ENCODE results near the gene TMEM174. TPM values are rescaled to one million over a fixed set of nuclear protein-coding genes. Genes with fewer than 3 reads are reported as not detected.

TMEM174 gene
- total and polyA plus RNA-seq, 2 of the 4 experiments (the other 2 are of a cell fraction): not detected

GRCh38 chr5:73129143-73129542 lies 43.9 kb upstream of the TMEM174 start:
- no peaks in the 10 kb centered on the region; the same call in 1 of the 2 replicates for H3K27me3 ChIP-seq (ENCODE audit: control insufficient read depth, insufficient read depth, low read length)
- H3K56ac ChIP-seq (ENCODE audit: extremely low read depth, insufficient read depth, low read length): no peak overlapping the region
- no peak overlapping the region for H4K91ac ChIP-seq (ENCODE audit: insufficient read depth, low read depth, low read length)
- ChIA-PET POLR2A (ENCODE audit: unreplicated experiment) (no interaction called here), CTCF (no interaction called here)
- H4K20me1 ChIP-seq (ENCODE audit: insufficient read depth, low read length): no peaks in the 10 kb centered on the region
- no peak for TF ChIP-seq MAFK (IDR thresholded peaks at IDR 0.05; ENCODE audit: low read depth, low read length)
- TF ChIP-seq CEBPB (IDR thresholded peaks at IDR 0.05; ENCODE audit: low read depth, low read length): no peak
- TF ChIP-seq RAD21 (IDR thresholded peaks at IDR 0.05; ENCODE audit: low read length): no peak
- no peak for TF ChIP-seq FOS (IDR thresholded peaks at IDR 0.05; ENCODE audit: low read depth, low read length)
- TF ChIP-seq MXI1 (IDR thresholded peaks at IDR 0.05; ENCODE audit: borderline replicate concordance, low read depth, low read length): no peak
- no peak for TF ChIP-seq ELK1 (IDR thresholded peaks at IDR 0.05; ENCODE audit: borderline replicate concordance, low read depth, low read length)
- no peak for TF ChIP-seq CHD1 (IDR thresholded peaks at IDR 0.05; ENCODE audit: low read depth, low read length)
- TF ChIP-seq POLR2A (IDR thresholded peaks at IDR 0.05; ENCODE audit: low read depth, low read length): no peak
- TF ChIP-seq RFX5 (IDR thresholded peaks at IDR 0.05; ENCODE audit: low read depth, low read length): no peak
- TF ChIP-seq BHLHE40 (IDR thresholded peaks at IDR 0.05; ENCODE audit: low read depth, low read length): no peak
- TF ChIP-seq SMC3 (IDR thresholded peaks at IDR 0.05; ENCODE audit: low read depth, low read length): no peak
- no peak for TF ChIP-seq NFE2L2 (IDR thresholded peaks at IDR 0.05; ENCODE audit: low read depth, low read length)
- TF ChIP-seq USF2 (IDR thresholded peaks at IDR 0.05; ENCODE audit: low read depth, low read length): no peak
- TF ChIP-seq, protein P1, sequence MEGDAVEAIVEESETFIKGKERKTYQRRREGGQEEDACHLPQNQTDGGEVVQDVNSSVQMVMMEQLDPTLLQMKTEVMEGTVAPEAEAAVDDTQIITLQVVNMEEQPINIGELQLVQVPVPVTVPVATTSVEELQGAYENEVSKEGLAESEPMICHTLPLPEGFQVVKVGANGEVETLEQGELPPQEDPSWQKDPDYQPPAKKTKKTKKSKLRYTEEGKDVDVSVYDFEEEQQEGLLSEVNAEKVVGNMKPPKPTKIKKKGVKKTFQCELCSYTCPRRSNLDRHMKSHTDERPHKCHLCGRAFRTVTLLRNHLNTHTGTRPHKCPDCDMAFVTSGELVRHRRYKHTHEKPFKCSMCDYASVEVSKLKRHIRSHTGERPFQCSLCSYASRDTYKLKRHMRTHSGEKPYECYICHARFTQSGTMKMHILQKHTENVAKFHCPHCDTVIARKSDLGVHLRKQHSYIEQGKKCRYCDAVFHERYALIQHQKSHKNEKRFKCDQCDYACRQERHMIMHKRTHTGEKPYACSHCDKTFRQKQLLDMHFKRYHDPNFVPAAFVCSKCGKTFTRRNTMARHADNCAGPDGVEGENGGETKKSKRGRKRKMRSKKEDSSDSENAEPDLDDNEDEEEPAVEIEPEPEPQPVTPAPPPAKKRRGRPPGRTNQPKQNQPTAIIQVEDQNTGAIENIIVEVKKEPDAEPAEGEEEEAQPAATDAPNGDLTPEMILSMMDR (conservative IDR thresholded peaks at IDR 0.05; ENCODE audit: low read depth, low read length): no peak
- no peaks in the 10 kb centered on the region for H3K9me3 ChIP-seq (ENCODE audit: control insufficient read depth, insufficient read depth, low read length)
- DNase-seq (no peak), ATAC-seq (ENCODE audit: low read depth) (no peak)
- H3K14ac ChIP-seq (replicated peaks; ENCODE audit: low read depth, low read length): no peak overlapping the region
- H3K18ac ChIP-seq (ENCODE audit: low read depth, low read length): no peak overlapping the region
- no peak overlapping the region for H2AK9ac ChIP-seq (replicated peaks; ENCODE audit: low read depth, low read length, poor library complexity)
- dilution Hi-C loops (cut with HindIII; ENCODE audit: low sequenced_read_pairs, unreplicated experiment) (no loop called here), in situ Hi-C loops (cut with MboI; ENCODE audit: low sequenced_read_pairs) (no loop called here), intact Hi-C loops (cut with micrococcal nuclease) (no loop called here)
- no peaks in the 10 kb centered on the region for H3K9me1 ChIP-seq (ENCODE audit: insufficient read depth, low read length)
- H4K5ac ChIP-seq (ENCODE audit: low read depth, low read length): no peak overlapping the region
- H3K4me1 ChIP-seq (ENCODE audit: control insufficient read depth, insufficient read depth, low read length): no peaks in the 10 kb centered on the region
- no peak overlapping the region for H3K4ac ChIP-seq (ENCODE audit: low read depth, low read length)
- no peak overlapping the region for H2BK15ac ChIP-seq (ENCODE audit: low read depth, low read length)
- no peak overlapping the region for H2AK5ac ChIP-seq (ENCODE audit: low read depth, low read length)
- no peak overlapping the region for H3K4me2 ChIP-seq (ENCODE audit: low read depth, low read length)
- H3K4me3 ChIP-seq (ENCODE audit: insufficient read depth, low read depth, low read length): no peak overlapping the region
- no peak overlapping the region for H4K8ac ChIP-seq (ENCODE audit: low read depth in 2 of 2, low read length in 2 of 2)
- no peak overlapping the region for H3K23ac ChIP-seq (ENCODE audit: low read depth, low read length)
- H2AFZ ChIP-seq (replicated peaks; ENCODE audit: low read length, poor library complexity): no peak overlapping the region
- no peak overlapping the region for H2BK20ac ChIP-seq (ENCODE audit: low read depth, low read length)
- BruUV-seq (replicated peaks): no TSS peak
- H3K36me3 ChIP-seq (ENCODE audit: control insufficient read depth, insufficient read depth, low read length): no peaks in the 10 kb centered on the region
- H3K9ac ChIP-seq (ENCODE audit: low read depth, low read length): no peak overlapping the region
- no peaks in the 10 kb centered on the region for H3K79me1 ChIP-seq (ENCODE audit: low read depth in 1 of 2, low read length in 2 of 2)
- 86% methylated on average over 1 of the region's 5 CpGs; no CpG with 5 or more reads in 1 of the 2 experiments for WGBS, 2 experiments (ENCODE audit: extremely low coverage in 2 of 2, insufficient read length in 1 of 2)
- H2BK5ac ChIP-seq (ENCODE audit: low read depth, low read length, poor library complexity, severe bottlenecking): no peak overlapping the region
- H3K27ac ChIP-seq (ENCODE audit: insufficient read depth, low read length): no peak overlapping the region
- no peak overlapping the region for H2BK120ac ChIP-seq (ENCODE audit: low read depth, low read length)

Measured in IMR-90 (cell line).